ENCODE results near the gene CUX1. TPM values are rescaled to one million over a fixed set of nuclear protein-coding genes. Genes with fewer than 3 reads are reported as not detected.

CUX1 gene
- total RNA-seq, 1 experiment from 2014 or later: 64.3 TPM

GRCh38 chr7:101918426-101918825 is 101.0 kb downstream of the CUX1 start:
- TF ChIP-seq NR1H2 (CRISPR knock-in tag; IDR thresholded peaks at IDR 0.05) (no peak), MYBL2 (CRISPR knock-in tag; IDR thresholded peaks at IDR 0.05) (no peak), FOXP1 (CRISPR knock-in tag; IDR thresholded peaks at IDR 0.05; ENCODE audit: borderline replicate concordance) (no peak), GABPB1 (CRISPR knock-in tag; IDR thresholded peaks at IDR 0.05) (no peak), MAX (CRISPR knock-in tag; IDR thresholded peaks at IDR 0.05) (no peak)
- ATAC-seq (no peak), DNase-seq (ENCODE audit: low spot score) (no peak)
- H3K27me3 Mint-ChIP-seq (ENCODE audit: low read depth): no peaks in the 10 kb centered on the region
- H3K36me3 Mint-ChIP-seq: peaks cover 20% of the 10 kb centered on the region
- H3K27ac Mint-ChIP-seq: 0 out of 2 replicates have a peak overlapping the region, but pooled peaks have one; percentile 36
- H3K4me1 Mint-ChIP-seq: peaks cover 43% of the 10 kb centered on the region
- H3K4me3 Mint-ChIP-seq: no peak overlapping the region
- H3K9me3 Mint-ChIP-seq: no peaks in the 10 kb centered on the region
- ChIA-PET POLR2A (no interaction called here), CTCF (no interaction called here)

GRCh38 chr7:101919363-101920115 is 102.1 kb downstream of the CUX1 start:
- ChIA-PET POLR2A (no interaction called here), CTCF (no interaction called here)
- peaks cover 39% of the 10 kb centered on the region for H3K4me1 Mint-ChIP-seq
- no peaks in the 10 kb centered on the region for H3K9me3 Mint-ChIP-seq
- no peaks in the 10 kb centered on the region for H3K27me3 Mint-ChIP-seq (ENCODE audit: low read depth)
- H3K36me3 Mint-ChIP-seq: peaks cover 20% of the 10 kb centered on the region
- peak overlapping the region; percentile 93 for H3K27ac Mint-ChIP-seq
- H3K4me3 Mint-ChIP-seq: no peak overlapping the region
- no peak for DNase-seq (ENCODE audit: low spot score)
- no peak for ATAC-seq
- TF ChIP-seq ZNF138 (CRISPR knock-in tag; conservative IDR thresholded peaks at IDR 0.05) (no peak), NFYB (CRISPR knock-in tag; conservative IDR thresholded peaks at IDR 0.05; ENCODE audit: low read depth) (no peak), NFATC4 (CRISPR knock-in tag; IDR thresholded peaks at IDR 0.05) (no peak), ZNF532 (CRISPR knock-in tag; IDR thresholded peaks at IDR 0.05; ENCODE audit: borderline replicate concordance) (no peak), OVOL2 (CRISPR knock-in tag; IDR thresholded peaks at IDR 0.05; ENCODE audit: borderline replicate concordance) (no peak), ERG (CRISPR knock-in tag; IDR thresholded peaks at IDR 0.05) (no peak), ZNF317 (CRISPR knock-in tag; IDR thresholded peaks at IDR 0.05; ENCODE audit: borderline replicate concordance, low read depth) (no peak), SP1 (CRISPR knock-in tag; conservative IDR thresholded peaks at IDR 0.05) (no peak), ATF3 (CRISPR knock-in tag; conservative IDR thresholded peaks at IDR 0.05) (no peak), ZNF416 (CRISPR knock-in tag; IDR thresholded peaks at IDR 0.05) (no peak), SOX15 (CRISPR knock-in tag; IDR thresholded peaks at IDR 0.05) (no peak), MAX (CRISPR knock-in tag; IDR thresholded peaks at IDR 0.05) (no peak), ATF6 (CRISPR knock-in tag; IDR thresholded peaks at IDR 0.05) (no peak), ZNF281 (CRISPR knock-in tag; IDR thresholded peaks at IDR 0.05) (no peak), RELA (CRISPR knock-in tag; IDR thresholded peaks at IDR 0.05; ENCODE audit: borderline replicate concordance) (no peak), PRRX2 (CRISPR knock-in tag; IDR thresholded peaks at IDR 0.05) (no peak)
